Measurements from ENCODE around the gene PTPRE.

PTPRE gene

GRCh38 chr10:127883516-127883915 lies 23.4 kb upstream of the PTPRE start:
- no peak for DNase-seq (ENCODE audit: low read depth)
- no peak overlapping the region for H3K4me3 ChIP-seq (ENCODE audit: low read depth, low read length)
- TF ChIP-seq MAX (IDR thresholded peaks at IDR 0.05; ENCODE audit: low read depth, low read length) (no peak), CTCF (IDR thresholded peaks at IDR 0.05; ENCODE audit: low read depth, low read length) (no peak), POLR2A (IDR thresholded peaks at IDR 0.05; ENCODE audit: extremely low read depth, insufficient read length) (no peak), MYC (IDR thresholded peaks at IDR 0.05; ENCODE audit: low read depth, low read length) (no peak)

GRCh38 chr10:127884501-127884900 lies 22.4 kb upstream of the PTPRE start:
- no peak overlapping the region for H3K4me3 ChIP-seq (ENCODE audit: low read depth, low read length)
- DNase-seq (ENCODE audit: low read depth) = no peak
- no peak for TF ChIP-seq MAX (IDR thresholded peaks at IDR 0.05; ENCODE audit: low read depth, low read length)
- TF ChIP-seq MYC (IDR thresholded peaks at IDR 0.05; ENCODE audit: low read depth, low read length) = no peak
- TF ChIP-seq CTCF (IDR thresholded peaks at IDR 0.05; ENCODE audit: low read depth, low read length) = no peak
- no peak for TF ChIP-seq POLR2A (IDR thresholded peaks at IDR 0.05; ENCODE audit: extremely low read depth, insufficient read length)

- TF ChIP-seq CTCF (IDR thresholded peaks at IDR 0.05; ENCODE audit: low read depth, low read length) (no peak), MAX (IDR thresholded peaks at IDR 0.05; ENCODE audit: low read depth, low read length) (no peak), MYC (IDR thresholded peaks at IDR 0.05; ENCODE audit: low read depth, low read length) (no peak), POLR2A (IDR thresholded peaks at IDR 0.05; ENCODE audit: extremely low read depth, insufficient read length) (no peak)
- H3K4me3 ChIP-seq (ENCODE audit: low read depth, low read length) = no peak overlapping the region
- DNase-seq (ENCODE audit: low read depth) = no peak
These were observed 20.4 kb upstream of the PTPRE start for GRCh38 chr10:127886371-127887051.

- TF ChIP-seq CTCF (IDR thresholded peaks at IDR 0.05; ENCODE audit: low read depth, low read length) (no peak), POLR2A (IDR thresholded peaks at IDR 0.05; ENCODE audit: extremely low read depth, insufficient read length) (no peak), MAX (IDR thresholded peaks at IDR 0.05; ENCODE audit: low read depth, low read length) (no peak), MYC (IDR thresholded peaks at IDR 0.05; ENCODE audit: low read depth, low read length) (no peak)
- no peak overlapping the region for H3K4me3 ChIP-seq (ENCODE audit: low read depth, low read length)
- DNase-seq (ENCODE audit: low read depth) = no peak
These were observed 19.1 kb upstream of the PTPRE start for GRCh38 chr10:127887541-127888415.

GRCh38 chr10:127888521-127889312 lies 18.2 kb upstream of the PTPRE start:
- no peak for DNase-seq (ENCODE audit: low read depth)
- no peak overlapping the region for H3K4me3 ChIP-seq (ENCODE audit: low read depth, low read length)
- TF ChIP-seq MYC (IDR thresholded peaks at IDR 0.05; ENCODE audit: low read depth, low read length) = no peak
- TF ChIP-seq POLR2A (IDR thresholded peaks at IDR 0.05; ENCODE audit: extremely low read depth, insufficient read length) = no peak
- no peak for TF ChIP-seq MAX (IDR thresholded peaks at IDR 0.05; ENCODE audit: low read depth, low read length)
- TF ChIP-seq CTCF (IDR thresholded peaks at IDR 0.05; ENCODE audit: low read depth, low read length) = no peak
